Vagina (tissue), 2 donors: Measurements from ENCODE around the gene FUCA1. TPM values are rescaled to one million over a fixed set of nuclear protein-coding genes. Genes with fewer than 3 reads are reported as not detected.

Source experiments
- DNase-seq, 2 donors: peaks; one replicate each; pipeline ENCODE4 v3.0.0-alpha.2; 2017; ENCODE audit errors: extremely low spot score in 2 of 2
- H3K27ac ChIP-seq: fragments of 200-600 bp; sonication (generic); one replicate; pipeline ENCODE4 v1.5.1; 2019
- H3K27me3 ChIP-seq: fragments of 200-600 bp; sonication (generic); one replicate; pipeline ENCODE4 v1.5.1; 2019
- H3K36me3 ChIP-seq, 2 donors: fragments of 200-600 bp; sonication (generic); one replicate each; pipeline ENCODE4 v1.5.1; 2017 to 2019
- H3K4me1 ChIP-seq: fragments of 200-600 bp; sonication (generic); one replicate; pipeline ENCODE4 v1.5.1; 2019
- H3K4me3 ChIP-seq, 2 donors: fragments of 200-600 bp; sonication (generic); 1 replicate in 1 of 2; 2 replicates in 1 of 2; pipeline ENCODE4 v1.5.1; 2016 to 2019
- H3K9me3 ChIP-seq: fragments of 200-600 bp; sonication (generic); one replicate; pipeline ENCODE4 v1.5.1; 2019
- POLR2A ChIP-seq, 2 donors: fragments of 450-650 bp; IDR thresholded peaks; one replicate each; pipeline ENCODE4 v1.6.1; 2017; ENCODE audit warnings: antibody characterized with exemption in 2 of 2, mild to moderate bottlenecking in 2 of 2, moderate library complexity in 2 of 2
- POLR2AphosphoS5 ChIP-seq, 2 donors: sonication (generic); formaldehyde crosslinking; IDR thresholded peaks; one replicate each; pipeline ENCODE4 v1.9.0; 2017; ENCODE audit warnings: antibody characterized with exemption in 2 of 2, mild to moderate bottlenecking in 2 of 2, low read depth in 1 of 2; ENCODE audit not compliant: insufficient read depth in 1 of 2
- intact Hi-C: fragments of 100-400 bp; cut with DNase I; formaldehyde crosslinking; loops from one replicate; pipeline ENCODE4 v1.15.1; 2023
- total RNA-seq: library from RNA; depleted of rRNA; stranded (reverse); fragments of >200 nt; gene quantifications from one replicate; pipeline ENCODE4 v1.2.3, GENCODE V29; 2016
- TF ChIP-seq, protein P1 (sequence below), 3 experiments: fragments of 450-650 bp in 2 of 3; fragments of 200-600 bp in 1 of 3; sonication (generic) in 1 of 3; IDR thresholded peaks; one replicate each; pipeline ENCODE4 v1.5.1; 2017 to 2019; ENCODE audit warnings: antibody characterized with exemption in 3 of 3, mild to moderate bottlenecking in 2 of 3, moderate library complexity in 2 of 3

The FUCA1 gene
- total RNA-seq, 1 donor from 2014 or later = 10.6 TPM

GRCh38 chr1:23799570-23800399, 68.3 kb downstream of the FUCA1 start:
- TF ChIP-seq, protein P1, sequence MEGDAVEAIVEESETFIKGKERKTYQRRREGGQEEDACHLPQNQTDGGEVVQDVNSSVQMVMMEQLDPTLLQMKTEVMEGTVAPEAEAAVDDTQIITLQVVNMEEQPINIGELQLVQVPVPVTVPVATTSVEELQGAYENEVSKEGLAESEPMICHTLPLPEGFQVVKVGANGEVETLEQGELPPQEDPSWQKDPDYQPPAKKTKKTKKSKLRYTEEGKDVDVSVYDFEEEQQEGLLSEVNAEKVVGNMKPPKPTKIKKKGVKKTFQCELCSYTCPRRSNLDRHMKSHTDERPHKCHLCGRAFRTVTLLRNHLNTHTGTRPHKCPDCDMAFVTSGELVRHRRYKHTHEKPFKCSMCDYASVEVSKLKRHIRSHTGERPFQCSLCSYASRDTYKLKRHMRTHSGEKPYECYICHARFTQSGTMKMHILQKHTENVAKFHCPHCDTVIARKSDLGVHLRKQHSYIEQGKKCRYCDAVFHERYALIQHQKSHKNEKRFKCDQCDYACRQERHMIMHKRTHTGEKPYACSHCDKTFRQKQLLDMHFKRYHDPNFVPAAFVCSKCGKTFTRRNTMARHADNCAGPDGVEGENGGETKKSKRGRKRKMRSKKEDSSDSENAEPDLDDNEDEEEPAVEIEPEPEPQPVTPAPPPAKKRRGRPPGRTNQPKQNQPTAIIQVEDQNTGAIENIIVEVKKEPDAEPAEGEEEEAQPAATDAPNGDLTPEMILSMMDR (IDR thresholded peaks at IDR 0.05) = no peak
- TF ChIP-seq POLR2AphosphoS5 (IDR thresholded peaks at IDR 0.05; ENCODE audit: insufficient read depth in 1 of 2, low read depth in 1 of 2) = peak; percentile 79 to 85
- TF ChIP-seq POLR2A (IDR thresholded peaks at IDR 0.05) = peak in 1 of 2 donors; percentile 19
- H3K4me3 ChIP-seq = peak overlapping the region; percentile 78 to 97
- no peaks in the 10 kb centered on the region for H3K9me3 ChIP-seq
- intact Hi-C loops = loop anchor here (10.0 kb wide), 1 partner anchor 65 kb away; the partner anchor contains the start of gene FUCA1
- H3K36me3 ChIP-seq = peaks cover 0 to 25% of the 10 kb centered on the region in 2 donors
- H3K27me3 ChIP-seq = no peaks in the 10 kb centered on the region
- H3K4me1 ChIP-seq = peaks cover 26% of the 10 kb centered on the region
- H3K27ac ChIP-seq = peak overlapping the region; percentile 77
- no peak for DNase-seq

DNA sequence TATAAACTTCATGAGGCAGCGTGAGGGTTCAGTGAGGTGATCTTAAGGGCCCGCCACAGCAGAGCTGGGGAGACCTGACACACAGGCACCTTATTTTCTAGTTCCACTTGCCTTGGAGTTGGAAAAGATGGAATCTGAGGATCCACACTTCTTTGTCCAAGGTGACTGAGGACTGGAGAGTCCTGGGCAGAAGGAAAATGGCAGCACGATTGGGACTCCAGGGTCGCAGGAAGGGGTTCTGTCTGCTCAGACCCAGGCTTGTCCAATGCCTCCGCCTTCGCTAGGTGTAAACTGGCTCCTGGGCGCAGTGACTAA, 68.9 kb downstream of the FUCA1 start:
- DNase-seq = no peak
- H3K9me3 ChIP-seq = no peaks in the 10 kb centered on the region
- peaks cover 0 to 29% of the 10 kb centered on the region in 2 donors for H3K36me3 ChIP-seq
- H3K4me1 ChIP-seq = peaks cover 26% of the 10 kb centered on the region
- peak overlapping the region; percentile 77 for H3K27ac ChIP-seq
- no peaks in the 10 kb centered on the region for H3K27me3 ChIP-seq
- H3K4me3 ChIP-seq = peak overlapping the region; percentile 78 to 97
- intact Hi-C loops = loop anchor here (10.0 kb wide), 1 partner anchor 66 kb away; the partner anchor contains the start of gene FUCA1
- TF ChIP-seq, protein P1 (IDR thresholded peaks at IDR 0.05) = no peak
- TF ChIP-seq POLR2A (IDR thresholded peaks at IDR 0.05) (no peak), POLR2AphosphoS5 (IDR thresholded peaks at IDR 0.05; ENCODE audit: insufficient read depth in 1 of 2, low read depth in 1 of 2) (no peak)

- Histone ChIP-seq H3K27ac (peak overlapping the region; percentile 77), H3K4me1 (peaks cover 28% of the 10 kb centered on the region), H3K4me3 (peak overlapping the region; percentile 78 to 97), H3K36me3 (peaks cover 0 to 25% of the 10 kb centered on the region in 2 donors), H3K27me3 (no peaks in the 10 kb centered on the region), H3K9me3 (no peaks in the 10 kb centered on the region)
- TF ChIP-seq POLR2A (IDR thresholded peaks at IDR 0.05) = no peak
- TF ChIP-seq, protein P1 (IDR thresholded peaks at IDR 0.05) = no peak
- TF ChIP-seq POLR2AphosphoS5 (IDR thresholded peaks at IDR 0.05; ENCODE audit: insufficient read depth in 1 of 2, low read depth in 1 of 2) = no peak
- intact Hi-C loops = loop anchor here (10.0 kb wide), 1 partner anchor 66 kb away; the partner anchor contains the start of gene FUCA1
- DNase-seq = no peak
Observed at GRCh38 chr1:23798662-23799142, 69.4 kb downstream of the FUCA1 start.

GRCh38 chr1:23797478-23798448, 70.3 kb downstream of the FUCA1 start:
- no peak for DNase-seq
- no peak for TF ChIP-seq POLR2AphosphoS5 (IDR thresholded peaks at IDR 0.05; ENCODE audit: insufficient read depth in 1 of 2, low read depth in 1 of 2)
- TF ChIP-seq, protein P1 (IDR thresholded peaks at IDR 0.05) = no peak
- TF ChIP-seq POLR2A (IDR thresholded peaks at IDR 0.05) = no peak
- H3K4me3 ChIP-seq = no peak overlapping the region
- H3K9me3 ChIP-seq = no peaks in the 10 kb centered on the region
- peaks cover 0 to 23% of the 10 kb centered on the region in 2 donors for H3K36me3 ChIP-seq
- H3K4me1 ChIP-seq = peaks cover 37% of the 10 kb centered on the region
- no peaks in the 10 kb centered on the region for H3K27me3 ChIP-seq
- intact Hi-C loops = loop anchor here (10.0 kb wide), 1 partner anchor 67 kb away; the partner anchor contains the start of gene FUCA1
- no peak overlapping the region for H3K27ac ChIP-seq
